ENCODE results near the gene AGBL4.
"Not testable (repeated sequence)": the region's sequence is repeated elsewhere in the genome, so short reads cannot be mapped to it uniquely, and the experiment has no call there.

Gene AGBL4

GRCh38 chr1:48566492-48566891, 1457.3 kb downstream of the AGBL4 start:
- no peak for DNase-seq

- DNase-seq: no peak
Measured at GRCh38 chr1:48563021-48563420, 1460.7 kb downstream of the AGBL4 start.

GRCh38 chr1:48561444-48561843, 1462.3 kb downstream of the AGBL4 start:
- no peak for DNase-seq

- no peak for DNase-seq
Measured at GRCh38 chr1:48560577-48560976, 1463.2 kb downstream of the AGBL4 start.

GRCh38 chr1:48560116-48560515, 1463.6 kb downstream of the AGBL4 start:
- no peak for DNase-seq

- DNase-seq: peak; percentile 0
Measured at GRCh38 chr1:48558366-48558765, 1465.4 kb downstream of the AGBL4 start.

GRCh38 chr1:48556186-48556850, 1467.4 kb downstream of the AGBL4 start:
- no peak for DNase-seq

GRCh38 chr1:48555271-48555670, 1468.5 kb downstream of the AGBL4 start:
- no peak for DNase-seq

- DNase-seq: no peak
Measured at GRCh38 chr1:48552903-48553606, 1470.7 kb downstream of the AGBL4 start.

- peak; percentile 2 for DNase-seq
Measured at GRCh38 chr1:48552420-48552819, 1471.3 kb downstream of the AGBL4 start.

- no peak for DNase-seq
Measured at GRCh38 chr1:48548985-48549384, 1474.8 kb downstream of the AGBL4 start.

- no peak for DNase-seq
Measured at GRCh38 chr1:48547561-48548220, 1476.1 kb downstream of the AGBL4 start.

- DNase-seq: no peak
Measured at GRCh38 chr1:48543854-48544253, 1479.9 kb downstream of the AGBL4 start.

- DNase-seq: no peak
Measured at GRCh38 chr1:48540587-48540986, 1483.2 kb downstream of the AGBL4 start.

- no peak for DNase-seq
Measured at GRCh38 chr1:48536477-48536876, 1487.3 kb downstream of the AGBL4 start.

- peak; percentile 6 for DNase-seq
Measured at GRCh38 chr1:48532976-48533375, 1490.8 kb downstream of the AGBL4 start.

GRCh38 chr1:48530727-48531351, 1492.9 kb downstream of the AGBL4 start:
- peak; percentile 26 for DNase-seq

- DNase-seq: no peak
Measured at GRCh38 chr1:48527051-48527450, 1496.7 kb downstream of the AGBL4 start.

GRCh38 chr1:48526008-48526710, 1497.6 kb downstream of the AGBL4 start:
- peak; percentile 30 for DNase-seq

GRCh38 chr1:48524892-48525467, 1498.8 kb downstream of the AGBL4 start:
- DNase-seq: no peak

- no peak for DNase-seq
Measured at GRCh38 chr1:48523558-48523957, 1500.2 kb downstream of the AGBL4 start.

GRCh38 chr1:48519896-48520295, 1503.9 kb downstream of the AGBL4 start:
- not testable (repeated sequence) for DNase-seq

- no peak for DNase-seq
Measured at GRCh38 chr1:48506870-48507269, 1516.9 kb downstream of the AGBL4 start.

Data from fibroblast of skin of right biceps (primary cell).